H1 (cell line): ENCODE results near the gene PGAM1. TPM values are rescaled to one million over a fixed set of nuclear protein-coding genes. Genes with fewer than 3 reads are reported as not detected.

Source experiments
- HDAC2 ChIP-seq, 2 experiments: fragments of 300-600 bp in 1 of 2; sonication (generic) in 1 of 2; IDR thresholded peaks; 2 replicates each; pipeline ENCODE4 v1.6.1; 2011 to 2012; ENCODE audit warnings: low read depth in 2 of 2, low read length in 2 of 2, mild to moderate bottlenecking in 2 of 2, moderate library complexity in 2 of 2, borderline replicate concordance in 1 of 2, inconsistent platforms in 1 of 2
- polyA plus RNA-seq, 7 experiments: library from polyadenylated mRNA; depleted of rRNA in 3 of 7; stranded (reverse) in 5 of 7; unstranded in 2 of 7; fragments of >200 nt in 5 of 7; fragments of 200-250 nt in 2 of 7; gene quantifications; 1 replicate in 5 of 7; 2 replicates in 1 of 7; 4 replicates in 1 of 7; pipeline versions ENCODE4 v1.2.1 to v1.2.3, GENCODE V29; 2011 to 2013; ENCODE audit warnings: missing spikeins in 2 of 7, mixed read lengths in 2 of 7
- total RNA-seq: library from RNA; stranded (reverse); fragmentation: NEBNext Ultra II Directional; extraction: Animal tissue kit (Norgen Biotek cat#: 25700); gene quantifications from 2 replicates; pipeline ENCODE4 v1.2.1, GENCODE V29; 2021
- TF ChIP-seq, protein P1 (sequence below): fragments of 300-600 bp; sonication (generic); IDR thresholded peaks from 2 replicates; pipeline ENCODE4 v1.7.1; 2012; ENCODE audit warnings: low read length, moderate library complexity, mild to moderate bottlenecking, inconsistent platforms; ENCODE audit not compliant: insufficient replicate concordance

The PGAM1 gene
- total and polyA plus RNA-seq, 2 of the 8 experiments (the other 6 are each of a cell fraction or from before 2014, with no cell fraction given), result 791 to 799 TPM

GRCh38 chr10:97442277-97442676 is 16.3 kb downstream of the PGAM1 start (continued):
- TF ChIP-seq, protein P1, sequence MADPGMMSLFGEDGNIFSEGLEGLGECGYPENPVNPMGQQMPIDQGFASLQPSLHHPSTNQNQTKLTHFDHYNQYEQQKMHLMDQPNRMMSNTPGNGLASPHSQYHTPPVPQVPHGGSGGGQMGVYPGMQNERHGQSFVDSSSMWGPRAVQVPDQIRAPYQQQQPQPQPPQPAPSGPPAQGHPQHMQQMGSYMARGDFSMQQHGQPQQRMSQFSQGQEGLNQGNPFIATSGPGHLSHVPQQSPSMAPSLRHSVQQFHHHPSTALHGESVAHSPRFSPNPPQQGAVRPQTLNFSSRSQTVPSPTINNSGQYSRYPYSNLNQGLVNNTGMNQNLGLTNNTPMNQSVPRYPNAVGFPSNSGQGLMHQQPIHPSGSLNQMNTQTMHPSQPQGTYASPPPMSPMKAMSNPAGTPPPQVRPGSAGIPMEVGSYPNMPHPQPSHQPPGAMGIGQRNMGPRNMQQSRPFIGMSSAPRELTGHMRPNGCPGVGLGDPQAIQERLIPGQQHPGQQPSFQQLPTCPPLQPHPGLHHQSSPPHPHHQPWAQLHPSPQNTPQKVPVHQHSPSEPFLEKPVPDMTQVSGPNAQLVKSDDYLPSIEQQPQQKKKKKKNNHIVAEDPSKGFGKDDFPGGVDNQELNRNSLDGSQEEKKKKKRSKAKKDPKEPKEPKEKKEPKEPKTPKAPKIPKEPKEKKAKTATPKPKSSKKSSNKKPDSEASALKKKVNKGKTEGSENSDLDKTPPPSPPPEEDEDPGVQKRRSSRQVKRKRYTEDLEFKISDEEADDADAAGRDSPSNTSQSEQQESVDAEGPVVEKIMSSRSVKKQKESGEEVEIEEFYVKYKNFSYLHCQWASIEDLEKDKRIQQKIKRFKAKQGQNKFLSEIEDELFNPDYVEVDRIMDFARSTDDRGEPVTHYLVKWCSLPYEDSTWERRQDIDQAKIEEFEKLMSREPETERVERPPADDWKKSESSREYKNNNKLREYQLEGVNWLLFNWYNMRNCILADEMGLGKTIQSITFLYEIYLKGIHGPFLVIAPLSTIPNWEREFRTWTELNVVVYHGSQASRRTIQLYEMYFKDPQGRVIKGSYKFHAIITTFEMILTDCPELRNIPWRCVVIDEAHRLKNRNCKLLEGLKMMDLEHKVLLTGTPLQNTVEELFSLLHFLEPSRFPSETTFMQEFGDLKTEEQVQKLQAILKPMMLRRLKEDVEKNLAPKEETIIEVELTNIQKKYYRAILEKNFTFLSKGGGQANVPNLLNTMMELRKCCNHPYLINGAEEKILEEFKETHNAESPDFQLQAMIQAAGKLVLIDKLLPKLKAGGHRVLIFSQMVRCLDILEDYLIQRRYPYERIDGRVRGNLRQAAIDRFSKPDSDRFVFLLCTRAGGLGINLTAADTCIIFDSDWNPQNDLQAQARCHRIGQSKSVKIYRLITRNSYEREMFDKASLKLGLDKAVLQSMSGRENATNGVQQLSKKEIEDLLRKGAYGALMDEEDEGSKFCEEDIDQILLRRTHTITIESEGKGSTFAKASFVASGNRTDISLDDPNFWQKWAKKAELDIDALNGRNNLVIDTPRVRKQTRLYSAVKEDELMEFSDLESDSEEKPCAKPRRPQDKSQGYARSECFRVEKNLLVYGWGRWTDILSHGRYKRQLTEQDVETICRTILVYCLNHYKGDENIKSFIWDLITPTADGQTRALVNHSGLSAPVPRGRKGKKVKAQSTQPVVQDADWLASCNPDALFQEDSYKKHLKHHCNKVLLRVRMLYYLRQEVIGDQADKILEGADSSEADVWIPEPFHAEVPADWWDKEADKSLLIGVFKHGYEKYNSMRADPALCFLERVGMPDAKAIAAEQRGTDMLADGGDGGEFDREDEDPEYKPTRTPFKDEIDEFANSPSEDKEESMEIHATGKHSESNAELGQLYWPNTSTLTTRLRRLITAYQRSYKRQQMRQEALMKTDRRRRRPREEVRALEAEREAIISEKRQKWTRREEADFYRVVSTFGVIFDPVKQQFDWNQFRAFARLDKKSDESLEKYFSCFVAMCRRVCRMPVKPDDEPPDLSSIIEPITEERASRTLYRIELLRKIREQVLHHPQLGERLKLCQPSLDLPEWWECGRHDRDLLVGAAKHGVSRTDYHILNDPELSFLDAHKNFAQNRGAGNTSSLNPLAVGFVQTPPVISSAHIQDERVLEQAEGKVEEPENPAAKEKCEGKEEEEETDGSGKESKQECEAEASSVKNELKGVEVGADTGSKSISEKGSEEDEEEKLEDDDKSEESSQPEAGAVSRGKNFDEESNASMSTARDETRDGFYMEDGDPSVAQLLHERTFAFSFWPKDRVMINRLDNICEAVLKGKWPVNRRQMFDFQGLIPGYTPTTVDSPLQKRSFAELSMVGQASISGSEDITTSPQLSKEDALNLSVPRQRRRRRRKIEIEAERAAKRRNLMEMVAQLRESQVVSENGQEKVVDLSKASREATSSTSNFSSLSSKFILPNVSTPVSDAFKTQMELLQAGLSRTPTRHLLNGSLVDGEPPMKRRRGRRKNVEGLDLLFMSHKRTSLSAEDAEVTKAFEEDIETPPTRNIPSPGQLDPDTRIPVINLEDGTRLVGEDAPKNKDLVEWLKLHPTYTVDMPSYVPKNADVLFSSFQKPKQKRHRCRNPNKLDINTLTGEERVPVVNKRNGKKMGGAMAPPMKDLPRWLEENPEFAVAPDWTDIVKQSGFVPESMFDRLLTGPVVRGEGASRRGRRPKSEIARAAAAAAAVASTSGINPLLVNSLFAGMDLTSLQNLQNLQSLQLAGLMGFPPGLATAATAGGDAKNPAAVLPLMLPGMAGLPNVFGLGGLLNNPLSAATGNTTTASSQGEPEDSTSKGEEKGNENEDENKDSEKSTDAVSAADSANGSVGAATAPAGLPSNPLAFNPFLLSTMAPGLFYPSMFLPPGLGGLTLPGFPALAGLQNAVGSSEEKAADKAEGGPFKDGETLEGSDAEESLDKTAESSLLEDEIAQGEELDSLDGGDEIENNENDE, result no peak
- TF ChIP-seq HDAC2 (IDR thresholded peaks at IDR 0.05; ENCODE audit: borderline replicate concordance in 1 of 2, low read depth in 2 of 2, low read length in 2 of 2), result no peak
